ENCODE measurements around the gene PHB1.

GRCh38 chr17:49384951-49385350, 29.7 kb downstream of the PHB1 start:
- no peak for TF ChIP-seq EP300 (IDR thresholded peaks at IDR 0.05)
- TF ChIP-seq CTCF (IDR thresholded peaks at IDR 0.05), result no peak

Measured in tibial nerve (tissue), 4 donors.